HG03066 (cell line): ENCODE data around the gene IGLL1.
"Not testable (repeated sequence)": the region's sequence is repeated elsewhere in the genome, so short reads cannot be mapped to it uniquely, and the experiment has no call there.

Source experiments
- ATAC-seq: cut with Tn5 transposase; IDR thresholded peaks from one replicate; pipeline ENCODE4 v1.9.1; 2021; ENCODE audit warnings: low read depth; ENCODE audit not compliant: unreplicated experiment

Gene IGLL1

GRCh38 chr22:23543506-23544000, 36.5 kb downstream of the IGLL1 start:
- not testable (repeated sequence) for ATAC-seq

DNA sequence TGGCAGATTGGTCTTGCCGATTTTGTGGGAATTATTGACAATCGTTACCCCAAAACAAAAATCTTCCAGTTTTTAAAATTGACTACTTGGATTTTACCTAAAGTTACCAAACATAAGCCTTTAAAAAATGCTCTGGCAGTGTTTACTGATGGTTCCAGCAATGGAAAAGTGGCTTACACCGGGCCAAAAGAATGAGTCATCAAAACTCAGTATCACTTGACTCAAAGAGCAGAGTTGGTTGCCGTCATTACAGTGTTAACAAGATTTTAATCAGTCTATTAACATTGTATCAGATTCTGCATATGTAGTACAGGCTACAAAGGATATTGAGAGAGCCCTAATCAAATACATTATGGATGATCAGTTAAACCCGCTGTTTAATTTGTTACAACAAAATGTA, 37.2 kb downstream of the IGLL1 start:
- no peak for ATAC-seq

- not testable (repeated sequence) for ATAC-seq
Measured at GRCh38 chr22:23542391-23542790, 37.7 kb downstream of the IGLL1 start.

GRCh38 chr22:23541849-23542281, 38.2 kb downstream of the IGLL1 start:
- ATAC-seq = not testable (repeated sequence)

DNA sequence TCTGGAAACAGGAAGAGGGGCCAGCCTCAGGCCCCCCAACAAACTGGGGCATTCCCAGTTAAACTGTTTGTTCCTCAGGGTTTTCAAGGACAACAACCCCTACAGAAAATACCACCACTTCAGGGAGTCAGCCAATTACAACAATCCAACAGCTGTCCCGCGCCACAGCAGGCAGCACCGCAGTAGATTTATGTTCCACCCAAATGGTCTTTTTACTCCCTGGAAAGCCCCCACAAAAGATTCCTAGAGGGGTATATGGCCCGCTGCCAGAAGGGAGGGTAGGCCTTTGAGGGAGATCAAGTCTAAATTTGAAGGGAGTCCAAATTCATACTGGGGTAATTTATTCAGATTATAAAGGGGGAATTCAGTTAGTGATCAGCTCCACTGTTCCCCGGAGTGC, 39.3 kb downstream of the IGLL1 start:
- not testable (repeated sequence) for ATAC-seq

DNA sequence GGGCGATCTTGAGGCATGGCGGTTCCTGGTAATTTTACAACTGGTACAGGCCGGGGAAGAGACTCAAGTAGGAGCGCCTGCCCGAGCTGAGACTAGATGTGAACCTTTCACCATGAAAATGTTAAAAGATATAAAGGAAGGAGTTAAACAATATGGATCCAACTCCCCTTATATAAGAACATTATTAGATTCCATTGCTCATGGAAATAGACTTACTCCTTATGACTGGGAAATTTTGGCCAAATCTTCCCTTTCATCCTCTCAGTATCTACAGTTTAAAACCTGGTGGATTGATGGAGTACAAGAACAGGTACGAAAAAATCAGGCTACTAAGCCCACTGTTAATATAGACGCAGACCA, 40.3 kb downstream of the IGLL1 start:
- not testable (repeated sequence) for ATAC-seq

GRCh38 chr22:23539135-23539838, 40.8 kb downstream of the IGLL1 start:
- no peak for ATAC-seq

DNA sequence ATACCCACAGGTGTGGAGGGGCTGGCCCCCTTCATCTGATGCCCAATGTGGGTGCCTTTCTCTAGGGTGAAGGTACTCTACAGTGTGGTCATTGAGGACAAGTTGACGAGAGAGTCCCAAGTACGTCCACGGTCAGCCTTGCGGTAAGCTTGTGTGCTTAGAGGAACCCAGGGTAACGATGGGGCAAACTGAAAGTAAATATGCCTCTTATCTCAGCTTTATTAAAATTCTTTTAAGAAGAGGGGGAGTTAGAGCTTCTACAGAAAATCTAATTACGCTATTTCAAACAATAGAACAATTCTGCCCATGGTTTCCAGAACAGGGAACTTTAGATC, 41.4 kb downstream of the IGLL1 start:
- not testable (repeated sequence) for ATAC-seq

DNA sequence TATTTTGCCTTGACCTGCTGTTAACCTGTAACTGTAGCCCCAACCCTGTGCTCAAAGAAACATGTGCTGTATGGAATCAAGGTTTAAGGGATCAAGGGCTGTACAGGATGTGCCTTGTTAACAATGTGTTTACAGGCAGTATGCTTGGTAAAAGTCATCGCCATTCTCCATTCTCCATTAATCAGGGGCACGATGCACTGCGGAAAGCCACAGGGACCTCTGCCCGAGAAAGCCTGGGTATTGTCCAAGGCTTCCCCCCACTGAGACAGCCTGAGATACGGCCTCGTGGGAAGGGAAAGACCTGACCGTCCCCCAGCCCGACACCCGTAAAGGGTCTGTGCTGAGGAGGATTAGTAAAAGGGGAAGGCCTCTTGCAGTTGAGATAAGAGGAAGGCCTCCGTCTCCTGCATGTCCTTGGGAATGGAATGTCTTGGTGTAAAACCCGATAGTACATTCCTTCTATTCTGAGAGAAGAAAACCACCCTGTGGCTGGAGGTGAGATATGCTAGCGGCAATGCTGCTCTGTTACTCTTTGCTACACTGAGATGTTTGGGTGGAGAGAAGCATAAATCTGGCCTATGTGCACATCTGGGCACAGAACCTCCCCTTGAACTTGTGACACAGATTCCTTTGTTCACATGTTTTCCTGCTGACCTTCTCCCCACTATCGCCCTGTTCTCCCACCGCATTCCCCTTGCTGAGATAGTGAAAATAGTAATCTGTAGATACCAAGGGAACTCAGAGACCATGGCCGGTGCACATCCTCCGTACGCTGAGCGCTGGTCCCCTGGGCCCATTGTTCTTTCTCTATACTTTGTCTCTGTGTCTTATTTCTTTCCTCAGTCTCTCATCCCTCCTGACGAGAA, 42.0 kb downstream of the IGLL1 start:
- not testable (repeated sequence) for ATAC-seq

- ATAC-seq = no peak
Measured at GRCh38 chr22:23537416-23537815, 42.7 kb downstream of the IGLL1 start.

DNA sequence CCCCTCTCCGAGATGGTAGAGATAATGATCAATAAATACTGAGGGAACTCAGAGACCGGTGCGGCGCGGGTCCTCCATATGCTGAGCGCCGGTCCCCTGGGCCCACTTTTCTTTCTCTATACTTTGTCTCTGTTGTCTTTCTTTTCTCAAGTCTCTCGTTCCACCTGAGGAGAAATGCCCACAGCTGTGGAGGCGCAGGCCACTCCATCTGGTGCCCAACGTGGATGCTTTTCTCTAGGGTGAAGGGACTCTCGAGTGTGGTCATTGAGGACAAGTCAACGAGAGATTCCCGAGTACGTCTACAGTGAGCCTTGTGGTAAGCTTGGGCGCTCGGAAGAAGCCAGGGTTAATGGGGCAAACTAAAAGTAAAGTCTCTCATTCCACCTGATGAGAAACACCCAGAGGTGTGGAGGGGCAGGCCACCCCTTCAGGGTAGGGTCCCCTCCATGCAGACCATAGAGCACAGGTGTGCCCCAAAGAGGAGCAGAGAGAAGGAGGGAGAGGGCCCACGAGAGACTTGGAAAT, 43.2 kb downstream of the IGLL1 start:
- ATAC-seq = no peak

DNA sequence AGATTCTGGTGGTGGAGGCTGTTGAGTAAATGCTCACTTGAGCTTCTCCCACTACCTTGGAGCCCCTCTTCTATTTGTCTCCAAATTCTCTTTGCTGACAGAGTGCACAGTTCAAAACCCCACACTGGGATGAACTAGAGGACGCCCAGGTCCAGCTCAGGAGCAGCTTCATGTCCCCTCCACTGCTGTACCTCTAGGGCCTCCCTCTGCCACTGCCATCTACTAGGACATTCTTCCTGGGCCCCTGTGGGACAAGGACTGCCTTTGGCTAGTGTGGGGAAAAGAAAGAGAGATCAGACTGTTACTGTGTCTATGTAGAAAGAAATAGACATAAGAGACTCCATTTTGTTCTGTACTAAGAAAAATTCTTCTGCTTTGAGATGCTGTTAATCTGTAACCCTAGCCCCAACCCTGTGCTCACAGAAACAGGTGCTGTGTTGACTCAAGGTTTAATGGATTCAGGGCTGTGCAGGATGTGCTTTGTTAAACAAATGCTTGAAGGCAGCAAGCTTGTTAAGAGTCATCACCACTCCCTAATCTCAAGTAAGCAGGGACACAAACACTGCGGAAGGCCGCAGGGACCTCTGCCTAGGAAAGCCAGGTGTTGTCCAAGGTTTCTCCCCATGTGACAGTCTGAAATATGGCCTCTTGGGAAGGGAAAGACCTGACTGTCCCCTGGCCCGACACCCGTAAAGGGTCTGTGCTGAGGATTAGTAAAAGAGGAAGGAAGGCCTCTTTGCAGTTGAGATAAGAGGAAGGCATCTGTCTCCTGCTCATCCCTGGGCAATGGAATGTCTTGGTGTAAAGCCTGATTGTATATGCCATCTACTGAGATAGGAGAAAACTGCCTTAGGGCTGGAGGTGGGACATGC, 44.1 kb downstream of the IGLL1 start:
- not testable (repeated sequence) for ATAC-seq

DNA sequence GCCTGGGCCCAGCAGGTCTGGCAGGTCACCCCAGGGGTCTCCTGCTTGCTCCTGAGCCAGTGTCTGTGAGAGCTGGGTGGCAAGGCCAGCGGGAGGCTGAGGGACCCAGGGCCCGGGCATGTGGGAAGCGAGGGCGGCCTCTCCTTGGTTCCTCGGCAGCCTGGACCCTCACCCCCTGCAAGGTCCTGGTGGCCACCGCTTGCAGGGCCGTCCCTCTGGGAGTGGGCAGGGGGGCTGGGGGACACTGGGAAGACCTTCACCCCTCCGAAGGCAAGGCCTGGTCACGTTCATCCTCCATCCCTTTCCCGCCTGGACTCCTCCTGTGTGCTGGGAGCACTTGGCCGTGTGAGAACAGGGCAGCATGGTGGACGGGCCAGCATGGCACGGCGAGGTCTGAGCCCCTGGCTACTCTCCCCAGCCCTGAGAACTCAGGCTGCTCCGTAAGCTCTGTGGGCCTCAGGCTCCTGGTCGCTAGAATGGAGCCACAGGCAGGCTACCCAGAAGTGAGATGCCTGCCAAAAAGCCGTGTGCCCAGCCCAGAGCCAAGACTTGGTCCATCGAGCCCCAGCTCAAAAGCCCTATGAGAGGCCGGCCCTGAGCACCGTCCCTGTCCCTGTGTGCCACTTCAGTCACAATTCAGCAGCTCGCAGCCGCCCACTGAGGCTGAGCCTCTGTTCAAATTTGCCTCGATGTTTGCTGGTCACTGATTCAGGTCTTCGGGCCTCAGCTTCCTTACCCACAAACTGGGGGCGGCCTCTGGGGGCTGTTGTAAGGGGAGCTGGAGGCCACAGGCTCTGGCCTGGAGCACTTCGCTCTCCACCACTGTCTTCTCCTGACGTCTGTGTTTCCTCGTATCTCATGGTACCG, 45.0 kb downstream of the IGLL1 start:
- ATAC-seq = no peak

GRCh38 chr22:23534201-23534850, 45.8 kb downstream of the IGLL1 start:
- ATAC-seq = no peak

- ATAC-seq = no peak
Measured at GRCh38 chr22:23533771-23534191, 46.3 kb downstream of the IGLL1 start.

DNA sequence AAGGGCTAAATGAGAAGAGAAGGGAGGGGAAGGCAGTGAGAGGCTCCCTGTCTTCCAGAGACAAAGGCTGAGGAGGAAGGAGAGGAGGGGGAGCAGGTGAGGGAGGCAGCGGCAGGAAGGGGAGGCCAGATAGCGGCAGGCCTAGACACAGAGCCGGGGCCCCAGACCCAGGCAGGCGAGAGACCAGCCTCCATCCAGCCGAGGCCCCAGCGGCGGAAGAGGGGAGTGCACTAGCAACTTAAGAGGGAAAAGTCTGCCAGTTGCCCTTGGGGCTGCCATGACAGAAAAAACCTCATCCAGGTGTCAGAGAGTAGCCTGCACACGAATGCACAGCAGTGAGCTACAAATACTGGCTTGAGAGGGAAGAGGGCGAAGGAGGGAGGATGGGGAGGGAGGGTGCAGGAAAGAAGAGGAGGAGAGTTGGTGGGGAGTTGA, 46.7 kb downstream of the IGLL1 start:
- no peak for ATAC-seq

- ATAC-seq = no peak
Measured at GRCh38 chr22:23532731-23533130, 47.4 kb downstream of the IGLL1 start.

DNA sequence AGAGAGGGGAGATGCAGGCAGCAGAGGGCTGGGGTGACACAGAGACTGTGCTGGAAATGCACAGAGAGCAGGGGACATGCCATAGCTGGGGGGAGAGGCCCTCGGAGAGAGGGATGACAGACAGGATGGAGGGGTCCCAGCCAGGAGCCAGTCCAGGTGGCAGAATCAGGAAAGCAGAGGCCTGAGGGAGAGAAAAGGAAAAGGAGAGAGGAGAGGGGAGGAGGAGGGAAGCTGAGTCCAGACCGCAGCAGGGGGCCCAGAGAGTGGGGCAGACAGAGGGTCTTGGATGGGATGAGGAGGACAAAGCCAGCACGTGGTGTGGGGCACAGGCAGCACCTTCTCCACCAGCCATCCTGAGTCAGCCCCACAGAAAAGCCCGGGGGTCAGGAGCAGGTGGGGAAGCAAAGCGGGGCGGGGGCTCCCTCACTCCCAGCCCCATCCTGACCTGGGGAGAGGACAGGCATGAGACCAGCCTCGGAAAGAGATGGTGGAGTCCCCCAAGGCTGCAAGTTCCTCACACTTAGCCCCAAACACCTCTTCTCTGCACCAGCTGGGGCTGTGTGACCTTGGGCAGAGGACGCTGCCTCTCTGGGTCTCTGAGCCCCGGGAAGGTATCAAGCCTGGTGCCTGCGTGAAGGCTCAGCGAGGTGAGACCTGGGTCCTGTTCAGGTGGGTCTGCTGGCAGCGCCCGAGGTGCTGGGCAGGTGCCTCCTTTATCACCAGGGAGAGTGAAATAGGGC, 48.0 kb downstream of the IGLL1 start:
- no peak for ATAC-seq
